K562 (cell line): ENCODE results near the gene EFNB3. TPM values are rescaled to one million over a fixed set of nuclear protein-coding genes. Genes with fewer than 3 reads are reported as not detected.

Experiments used
- MAZ ChIP-seq, 2 experiments: fragments of 450-650 bp in 1 of 2; sonication (generic) in 1 of 2; formaldehyde crosslinking; IDR thresholded peaks in 1 of 2; conservative IDR thresholded peaks in 1 of 2; 2 replicates each; pipeline versions ENCODE4 v1.4.0 to v1.5.0; 2020; ENCODE audit warnings: mild to moderate bottlenecking in 1 of 2, missing genetic modification reagents in 1 of 2
- POLR2A ChIP-seq: fragments of 450-650 bp; conservative IDR thresholded peaks from 2 replicates; pipeline ENCODE4 v1.6.1; 2016
- SREBF1 ChIP-seq: fragments of 150-350 bp; IDR thresholded peaks from 2 replicates; pipeline ENCODE4 v1.6.1; 2014; ENCODE audit warnings: antibody characterized with exemption, low read depth, low read length, borderline replicate concordance
- ZKSCAN1 ChIP-seq: fragments of 150-350 bp; IDR thresholded peaks from 2 replicates; pipeline ENCODE4 v1.6.1; 2016; ENCODE audit warnings: low read depth, low read length
- polyA plus RNA-seq, 8 experiments: library from polyadenylated mRNA; depleted of rRNA in 4 of 8; stranded (reverse) in 5 of 8; unstranded in 3 of 8; fragments of >200 nt; fragmentation: Nextera tagmentation in 2 of 8; fragmentation: Illumina TruSeq in 1 of 8; extraction: Ambion mirVana in 2 of 8; extraction: Trizol in 1 of 8; gene quantifications; 2 replicates each; pipeline versions ENCODE4 v1.2.1 to v1.2.3, GENCODE V29; 2011 to 2014; ENCODE audit warnings: inconsistent platforms in 1 of 8, missing spikeins in 1 of 8
- total RNA-seq, 7 experiments: library from RNA; depleted of rRNA in 6 of 7; stranded (reverse); fragments of >200 nt in 6 of 7; fragmentation: Illumina TruSeq in 2 of 7; extraction: Trizol in 2 of 7; gene quantifications; 2 replicates each; pipeline versions ENCODE4 v1.2.1 to v1.2.3, GENCODE V29; 2011 to 2021; ENCODE audit warnings: low replicate concordance in 1 of 7
- TF ChIP-seq, protein P1 (sequence below): IDR thresholded peaks from 3 replicates; pipeline ENCODE4 v1.6.1; 2011; ENCODE audit warnings: borderline replicate concordance, mild to moderate bottlenecking; ENCODE audit not compliant: insufficient read length, insufficient read depth
- TF ChIP-seq, protein P2 (sequence below): sonication (generic); formaldehyde crosslinking; IDR thresholded peaks from 2 replicates; pipeline ENCODE4 v1.8.0; 2023; ENCODE audit warnings: missing genetic modification reagents, mild to moderate bottlenecking, borderline replicate concordance
- TF ChIP-seq, protein P3 (sequence below): fragments of 450-650 bp; IDR thresholded peaks from 2 replicates; pipeline ENCODE4 v1.6.1; 2016; ENCODE audit warnings: mild to moderate bottlenecking, moderate library complexity

EFNB3 gene
- total and polyA plus RNA-seq, 9 of the 15 experiments (the other 6 are each of a cell fraction or from before 2014, with no cell fraction given): not detected

DNA sequence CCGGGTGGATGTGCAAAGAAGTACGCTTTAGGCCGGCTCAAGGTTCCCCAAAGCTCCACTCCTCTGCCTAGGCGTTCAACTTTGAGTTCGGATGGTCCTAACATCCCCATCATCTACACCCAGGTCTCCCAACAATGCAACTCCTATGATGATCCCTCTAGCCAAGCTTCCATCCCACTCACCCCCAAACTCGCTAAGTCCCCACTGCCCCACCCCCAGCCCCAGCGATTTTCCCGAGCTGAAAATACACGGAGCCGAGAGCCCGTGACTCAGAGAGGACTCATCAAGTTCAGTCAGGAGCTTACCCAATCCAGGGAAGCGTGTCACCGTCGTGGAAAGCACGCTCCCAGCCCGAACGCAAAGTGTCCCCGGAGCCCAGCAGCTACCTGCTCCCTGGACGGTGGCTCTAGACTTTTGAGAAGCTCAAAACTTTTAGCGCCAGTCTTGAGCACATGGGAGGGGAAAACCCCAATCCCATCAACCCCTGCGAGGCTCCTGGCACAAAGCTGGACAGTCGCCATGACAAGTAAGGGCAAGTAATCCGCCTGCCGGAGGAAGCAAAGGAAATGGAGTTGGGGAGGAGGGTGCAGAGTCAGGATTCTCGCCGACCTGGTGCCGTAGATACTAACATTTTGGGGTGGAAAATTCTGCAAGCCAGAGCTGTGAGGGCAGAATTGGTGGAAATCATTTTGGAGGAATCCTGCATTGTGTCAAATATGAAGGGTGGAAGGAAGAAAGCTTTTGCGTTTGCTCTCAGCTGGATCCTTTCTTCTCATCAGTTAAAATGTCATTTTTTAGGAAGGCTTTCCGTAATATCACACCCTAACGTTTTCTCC lies 17.7 kb upstream of the EFNB3 start, which contains the start of gene TP53 (continued):
- TF ChIP-seq, protein P1, sequence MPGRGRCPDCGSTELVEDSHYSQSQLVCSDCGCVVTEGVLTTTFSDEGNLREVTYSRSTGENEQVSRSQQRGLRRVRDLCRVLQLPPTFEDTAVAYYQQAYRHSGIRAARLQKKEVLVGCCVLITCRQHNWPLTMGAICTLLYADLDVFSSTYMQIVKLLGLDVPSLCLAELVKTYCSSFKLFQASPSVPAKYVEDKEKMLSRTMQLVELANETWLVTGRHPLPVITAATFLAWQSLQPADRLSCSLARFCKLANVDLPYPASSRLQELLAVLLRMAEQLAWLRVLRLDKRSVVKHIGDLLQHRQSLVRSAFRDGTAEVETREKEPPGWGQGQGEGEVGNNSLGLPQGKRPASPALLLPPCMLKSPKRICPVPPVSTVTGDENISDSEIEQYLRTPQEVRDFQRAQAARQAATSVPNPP: no peak
- 0 out of 2 replicates have a peak, but pooled peaks have one; percentile 32 for TF ChIP-seq ZKSCAN1
- TF ChIP-seq, protein P2, sequence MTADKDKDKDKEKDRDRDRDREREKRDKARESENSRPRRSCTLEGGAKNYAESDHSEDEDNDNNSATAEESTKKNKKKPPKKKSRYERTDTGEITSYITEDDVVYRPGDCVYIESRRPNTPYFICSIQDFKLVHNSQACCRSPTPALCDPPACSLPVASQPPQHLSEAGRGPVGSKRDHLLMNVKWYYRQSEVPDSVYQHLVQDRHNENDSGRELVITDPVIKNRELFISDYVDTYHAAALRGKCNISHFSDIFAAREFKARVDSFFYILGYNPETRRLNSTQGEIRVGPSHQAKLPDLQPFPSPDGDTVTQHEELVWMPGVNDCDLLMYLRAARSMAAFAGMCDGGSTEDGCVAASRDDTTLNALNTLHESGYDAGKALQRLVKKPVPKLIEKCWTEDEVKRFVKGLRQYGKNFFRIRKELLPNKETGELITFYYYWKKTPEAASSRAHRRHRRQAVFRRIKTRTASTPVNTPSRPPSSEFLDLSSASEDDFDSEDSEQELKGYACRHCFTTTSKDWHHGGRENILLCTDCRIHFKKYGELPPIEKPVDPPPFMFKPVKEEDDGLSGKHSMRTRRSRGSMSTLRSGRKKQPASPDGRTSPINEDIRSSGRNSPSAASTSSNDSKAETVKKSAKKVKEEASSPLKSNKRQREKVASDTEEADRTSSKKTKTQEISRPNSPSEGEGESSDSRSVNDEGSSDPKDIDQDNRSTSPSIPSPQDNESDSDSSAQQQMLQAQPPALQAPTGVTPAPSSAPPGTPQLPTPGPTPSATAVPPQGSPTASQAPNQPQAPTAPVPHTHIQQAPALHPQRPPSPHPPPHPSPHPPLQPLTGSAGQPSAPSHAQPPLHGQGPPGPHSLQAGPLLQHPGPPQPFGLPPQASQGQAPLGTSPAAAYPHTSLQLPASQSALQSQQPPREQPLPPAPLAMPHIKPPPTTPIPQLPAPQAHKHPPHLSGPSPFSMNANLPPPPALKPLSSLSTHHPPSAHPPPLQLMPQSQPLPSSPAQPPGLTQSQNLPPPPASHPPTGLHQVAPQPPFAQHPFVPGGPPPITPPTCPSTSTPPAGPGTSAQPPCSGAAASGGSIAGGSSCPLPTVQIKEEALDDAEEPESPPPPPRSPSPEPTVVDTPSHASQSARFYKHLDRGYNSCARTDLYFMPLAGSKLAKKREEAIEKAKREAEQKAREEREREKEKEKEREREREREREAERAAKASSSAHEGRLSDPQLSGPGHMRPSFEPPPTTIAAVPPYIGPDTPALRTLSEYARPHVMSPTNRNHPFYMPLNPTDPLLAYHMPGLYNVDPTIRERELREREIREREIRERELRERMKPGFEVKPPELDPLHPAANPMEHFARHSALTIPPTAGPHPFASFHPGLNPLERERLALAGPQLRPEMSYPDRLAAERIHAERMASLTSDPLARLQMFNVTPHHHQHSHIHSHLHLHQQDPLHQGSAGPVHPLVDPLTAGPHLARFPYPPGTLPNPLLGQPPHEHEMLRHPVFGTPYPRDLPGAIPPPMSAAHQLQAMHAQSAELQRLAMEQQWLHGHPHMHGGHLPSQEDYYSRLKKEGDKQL (CRISPR knock-in tag): no peak
- peak; percentile 93 for TF ChIP-seq POLR2A
- peak; percentile 26 to 28; a peak in 2 of 4 replicates for TF ChIP-seq MAZ (CRISPR knock-in tag; conservative IDR thresholded peaks at IDR 0.05 in 1 of 2, IDR thresholded peaks at IDR 0.05 in 1 of 2)
- 0 out of 2 replicates have a peak, but pooled peaks have one; percentile 11 for TF ChIP-seq SREBF1
- TF ChIP-seq, protein P3, sequence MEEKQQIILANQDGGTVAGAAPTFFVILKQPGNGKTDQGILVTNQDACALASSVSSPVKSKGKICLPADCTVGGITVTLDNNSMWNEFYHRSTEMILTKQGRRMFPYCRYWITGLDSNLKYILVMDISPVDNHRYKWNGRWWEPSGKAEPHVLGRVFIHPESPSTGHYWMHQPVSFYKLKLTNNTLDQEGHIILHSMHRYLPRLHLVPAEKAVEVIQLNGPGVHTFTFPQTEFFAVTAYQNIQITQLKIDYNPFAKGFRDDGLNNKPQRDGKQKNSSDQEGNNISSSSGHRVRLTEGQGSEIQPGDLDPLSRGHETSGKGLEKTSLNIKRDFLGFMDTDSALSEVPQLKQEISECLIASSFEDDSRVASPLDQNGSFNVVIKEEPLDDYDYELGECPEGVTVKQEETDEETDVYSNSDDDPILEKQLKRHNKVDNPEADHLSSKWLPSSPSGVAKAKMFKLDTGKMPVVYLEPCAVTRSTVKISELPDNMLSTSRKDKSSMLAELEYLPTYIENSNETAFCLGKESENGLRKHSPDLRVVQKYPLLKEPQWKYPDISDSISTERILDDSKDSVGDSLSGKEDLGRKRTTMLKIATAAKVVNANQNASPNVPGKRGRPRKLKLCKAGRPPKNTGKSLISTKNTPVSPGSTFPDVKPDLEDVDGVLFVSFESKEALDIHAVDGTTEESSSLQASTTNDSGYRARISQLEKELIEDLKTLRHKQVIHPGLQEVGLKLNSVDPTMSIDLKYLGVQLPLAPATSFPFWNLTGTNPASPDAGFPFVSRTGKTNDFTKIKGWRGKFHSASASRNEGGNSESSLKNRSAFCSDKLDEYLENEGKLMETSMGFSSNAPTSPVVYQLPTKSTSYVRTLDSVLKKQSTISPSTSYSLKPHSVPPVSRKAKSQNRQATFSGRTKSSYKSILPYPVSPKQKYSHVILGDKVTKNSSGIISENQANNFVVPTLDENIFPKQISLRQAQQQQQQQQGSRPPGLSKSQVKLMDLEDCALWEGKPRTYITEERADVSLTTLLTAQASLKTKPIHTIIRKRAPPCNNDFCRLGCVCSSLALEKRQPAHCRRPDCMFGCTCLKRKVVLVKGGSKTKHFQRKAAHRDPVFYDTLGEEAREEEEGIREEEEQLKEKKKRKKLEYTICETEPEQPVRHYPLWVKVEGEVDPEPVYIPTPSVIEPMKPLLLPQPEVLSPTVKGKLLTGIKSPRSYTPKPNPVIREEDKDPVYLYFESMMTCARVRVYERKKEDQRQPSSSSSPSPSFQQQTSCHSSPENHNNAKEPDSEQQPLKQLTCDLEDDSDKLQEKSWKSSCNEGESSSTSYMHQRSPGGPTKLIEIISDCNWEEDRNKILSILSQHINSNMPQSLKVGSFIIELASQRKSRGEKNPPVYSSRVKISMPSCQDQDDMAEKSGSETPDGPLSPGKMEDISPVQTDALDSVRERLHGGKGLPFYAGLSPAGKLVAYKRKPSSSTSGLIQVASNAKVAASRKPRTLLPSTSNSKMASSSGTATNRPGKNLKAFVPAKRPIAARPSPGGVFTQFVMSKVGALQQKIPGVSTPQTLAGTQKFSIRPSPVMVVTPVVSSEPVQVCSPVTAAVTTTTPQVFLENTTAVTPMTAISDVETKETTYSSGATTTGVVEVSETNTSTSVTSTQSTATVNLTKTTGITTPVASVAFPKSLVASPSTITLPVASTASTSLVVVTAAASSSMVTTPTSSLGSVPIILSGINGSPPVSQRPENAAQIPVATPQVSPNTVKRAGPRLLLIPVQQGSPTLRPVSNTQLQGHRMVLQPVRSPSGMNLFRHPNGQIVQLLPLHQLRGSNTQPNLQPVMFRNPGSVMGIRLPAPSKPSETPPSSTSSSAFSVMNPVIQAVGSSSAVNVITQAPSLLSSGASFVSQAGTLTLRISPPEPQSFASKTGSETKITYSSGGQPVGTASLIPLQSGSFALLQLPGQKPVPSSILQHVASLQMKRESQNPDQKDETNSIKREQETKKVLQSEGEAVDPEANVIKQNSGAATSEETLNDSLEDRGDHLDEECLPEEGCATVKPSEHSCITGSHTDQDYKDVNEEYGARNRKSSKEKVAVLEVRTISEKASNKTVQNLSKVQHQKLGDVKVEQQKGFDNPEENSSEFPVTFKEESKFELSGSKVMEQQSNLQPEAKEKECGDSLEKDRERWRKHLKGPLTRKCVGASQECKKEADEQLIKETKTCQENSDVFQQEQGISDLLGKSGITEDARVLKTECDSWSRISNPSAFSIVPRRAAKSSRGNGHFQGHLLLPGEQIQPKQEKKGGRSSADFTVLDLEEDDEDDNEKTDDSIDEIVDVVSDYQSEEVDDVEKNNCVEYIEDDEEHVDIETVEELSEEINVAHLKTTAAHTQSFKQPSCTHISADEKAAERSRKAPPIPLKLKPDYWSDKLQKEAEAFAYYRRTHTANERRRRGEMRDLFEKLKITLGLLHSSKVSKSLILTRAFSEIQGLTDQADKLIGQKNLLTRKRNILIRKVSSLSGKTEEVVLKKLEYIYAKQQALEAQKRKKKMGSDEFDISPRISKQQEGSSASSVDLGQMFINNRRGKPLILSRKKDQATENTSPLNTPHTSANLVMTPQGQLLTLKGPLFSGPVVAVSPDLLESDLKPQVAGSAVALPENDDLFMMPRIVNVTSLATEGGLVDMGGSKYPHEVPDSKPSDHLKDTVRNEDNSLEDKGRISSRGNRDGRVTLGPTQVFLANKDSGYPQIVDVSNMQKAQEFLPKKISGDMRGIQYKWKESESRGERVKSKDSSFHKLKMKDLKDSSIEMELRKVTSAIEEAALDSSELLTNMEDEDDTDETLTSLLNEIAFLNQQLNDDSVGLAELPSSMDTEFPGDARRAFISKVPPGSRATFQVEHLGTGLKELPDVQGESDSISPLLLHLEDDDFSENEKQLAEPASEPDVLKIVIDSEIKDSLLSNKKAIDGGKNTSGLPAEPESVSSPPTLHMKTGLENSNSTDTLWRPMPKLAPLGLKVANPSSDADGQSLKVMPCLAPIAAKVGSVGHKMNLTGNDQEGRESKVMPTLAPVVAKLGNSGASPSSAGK: peak; percentile 84
